Medulla oblongata (tissue), 1 donor: ENCODE results near the gene DNAH2.

Experiments
- DNase-seq: peaks from one replicate; pipeline ENCODE4 v3.0.0-alpha.2; 2015; ENCODE audit errors: extremely low spot score

The DNAH2 gene

DNA sequence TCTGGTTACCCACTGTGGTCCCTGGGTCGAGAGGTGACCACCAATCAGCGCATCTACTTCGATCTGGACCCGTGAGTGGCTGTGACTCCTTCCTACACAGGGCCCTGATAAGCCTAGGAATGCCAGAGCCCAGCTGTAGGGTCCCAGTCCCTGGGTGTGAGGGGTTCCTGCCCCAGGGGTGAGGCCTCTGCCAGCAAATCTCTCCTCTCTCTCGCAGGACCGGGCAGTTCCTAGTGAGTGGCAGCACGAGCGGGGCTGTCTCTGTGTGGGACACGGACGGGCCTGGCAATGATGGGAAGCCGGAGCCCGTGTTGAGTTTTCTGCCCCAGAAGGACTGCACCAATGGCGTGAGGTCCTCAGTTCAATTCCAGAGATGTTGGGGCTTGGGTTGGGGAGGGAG lies 14.8 kb upstream of the DNAH2 start:
- DNase-seq, result no peak

DNA sequence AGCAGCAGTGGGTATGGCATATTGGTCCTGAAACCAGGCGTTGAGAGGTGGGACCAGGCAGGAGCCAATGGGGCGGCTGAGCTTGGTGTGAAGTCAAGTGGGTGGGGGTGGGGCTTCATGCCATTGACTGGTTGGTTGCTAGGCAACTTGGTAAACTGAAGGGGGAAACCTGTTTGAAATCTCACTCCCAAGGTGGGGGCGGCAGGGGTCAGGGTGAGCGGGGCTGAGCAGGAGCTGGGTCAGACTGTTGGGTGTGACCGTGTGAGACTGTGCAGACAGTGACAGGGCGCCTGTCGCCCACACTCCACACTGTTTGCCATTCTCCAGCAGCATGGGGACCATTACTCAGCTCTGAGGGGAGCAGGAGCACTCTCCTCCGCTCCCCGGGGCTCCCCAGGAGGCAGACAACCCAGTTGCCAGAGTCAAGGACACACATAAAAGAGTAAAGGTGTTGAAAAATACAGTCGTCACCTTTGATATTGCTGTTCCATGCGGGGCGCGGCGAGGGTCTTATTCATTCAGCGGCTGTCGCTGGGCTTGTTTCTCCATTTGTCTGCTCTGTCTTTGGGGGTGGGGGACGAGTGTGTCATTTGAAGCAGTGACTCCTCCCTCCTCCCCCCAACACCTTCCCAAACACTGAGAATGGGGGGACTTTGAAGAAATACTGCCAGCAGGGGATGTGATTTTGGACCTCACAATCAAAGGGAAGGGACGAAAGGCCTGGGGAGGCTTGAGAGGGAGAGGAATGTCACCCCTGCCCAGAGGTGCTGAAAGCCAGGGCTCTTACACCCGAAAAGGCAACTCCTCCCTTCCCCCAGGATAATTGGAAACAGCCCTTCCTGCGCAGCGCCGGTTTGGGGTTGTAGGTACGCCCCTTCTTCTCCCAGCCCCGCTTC lies 13.7 kb upstream of the DNAH2 start:
- DNase-seq, result no peak

DNA sequence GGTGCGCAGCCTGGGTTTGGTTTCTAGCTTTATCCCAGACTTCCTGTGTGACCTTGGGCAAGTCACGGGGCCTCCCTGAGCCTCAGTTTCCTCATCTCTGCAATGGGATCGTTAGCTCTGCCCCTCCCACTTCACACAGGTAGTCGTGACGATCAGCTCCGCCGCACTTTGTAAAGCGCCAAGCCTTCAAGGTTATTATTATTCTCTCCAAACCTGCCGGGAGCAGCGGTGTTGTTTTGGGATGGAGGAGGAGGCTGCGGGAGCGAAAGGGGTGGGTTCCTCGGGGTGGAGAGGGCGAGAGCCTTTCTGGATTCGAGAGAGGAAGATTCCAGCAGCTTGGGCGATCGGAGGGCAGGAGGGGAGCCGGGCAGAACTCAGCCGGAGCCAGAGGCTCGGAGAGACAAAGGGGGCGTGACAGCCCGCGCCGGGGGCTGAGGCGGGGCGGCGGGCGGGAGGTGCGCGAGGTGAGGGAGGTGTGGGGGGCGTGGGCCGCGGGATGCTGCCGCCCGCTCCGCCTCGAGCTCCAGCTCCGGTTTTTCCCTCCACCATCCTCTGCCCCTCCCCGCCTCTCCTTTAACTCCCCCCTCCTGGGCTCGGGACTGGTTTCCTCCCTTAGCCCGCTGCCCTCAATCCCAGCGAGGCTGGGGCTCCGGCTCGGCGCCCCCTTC lies 12.8 kb upstream of the DNAH2 start, which contains the start of gene EFNB3:
EFNB3 (plus strand) TSS at position 602 of the 668 bp plus-strand sequence. CDS start 397 bp downstream, outside the sequence.
- no peak for DNase-seq

DNA sequence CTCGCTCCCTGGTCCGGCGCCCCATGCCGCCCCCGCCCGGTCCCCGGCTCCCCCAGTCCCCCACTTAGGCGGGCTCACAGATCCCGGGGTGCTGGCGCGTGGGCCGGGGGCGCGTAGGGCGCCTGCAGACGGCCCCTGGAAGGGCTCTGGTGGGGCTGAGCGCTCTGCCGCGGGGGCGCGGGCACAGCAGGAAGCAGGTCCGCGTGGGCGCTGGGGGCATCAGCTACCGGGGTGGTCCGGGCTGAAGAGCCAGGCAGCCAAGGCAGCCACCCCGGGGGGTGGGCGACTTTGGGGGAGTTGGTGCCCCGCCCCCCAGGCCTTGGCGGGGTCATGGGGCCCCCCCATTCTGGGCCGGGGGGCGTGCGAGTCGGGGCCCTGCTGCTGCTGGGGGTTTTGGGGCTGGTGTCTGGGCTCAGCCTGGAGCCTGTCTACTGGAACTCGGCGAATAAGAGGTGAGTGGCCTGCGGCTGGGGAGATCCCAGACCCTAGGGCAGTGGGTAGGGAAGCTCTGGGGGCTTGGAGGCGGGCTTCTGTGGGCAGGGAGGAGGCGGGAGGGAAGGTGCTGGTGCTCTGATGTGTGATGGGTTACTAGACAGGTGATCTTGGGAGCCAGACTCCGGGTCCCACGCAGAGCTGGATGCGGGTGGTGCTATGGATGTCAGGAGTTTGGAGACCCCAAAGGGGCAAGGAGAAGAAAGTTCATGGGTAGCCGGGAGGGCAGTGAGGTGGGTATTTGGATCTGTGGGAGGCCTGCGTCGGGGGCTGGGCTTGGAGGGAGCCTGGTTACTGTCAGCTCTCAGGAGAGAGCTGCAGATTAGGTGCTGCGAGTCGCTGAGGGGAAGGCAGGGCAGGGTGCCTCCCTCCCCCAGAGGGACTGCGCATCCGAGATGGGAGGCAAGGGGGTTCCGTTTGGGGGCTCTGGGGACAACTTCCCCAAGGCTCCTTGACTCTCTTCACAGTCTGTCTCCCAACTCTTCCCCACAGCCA lies 12.0 kb upstream of the DNAH2 start:
- DNase-seq, result no peak

DNA sequence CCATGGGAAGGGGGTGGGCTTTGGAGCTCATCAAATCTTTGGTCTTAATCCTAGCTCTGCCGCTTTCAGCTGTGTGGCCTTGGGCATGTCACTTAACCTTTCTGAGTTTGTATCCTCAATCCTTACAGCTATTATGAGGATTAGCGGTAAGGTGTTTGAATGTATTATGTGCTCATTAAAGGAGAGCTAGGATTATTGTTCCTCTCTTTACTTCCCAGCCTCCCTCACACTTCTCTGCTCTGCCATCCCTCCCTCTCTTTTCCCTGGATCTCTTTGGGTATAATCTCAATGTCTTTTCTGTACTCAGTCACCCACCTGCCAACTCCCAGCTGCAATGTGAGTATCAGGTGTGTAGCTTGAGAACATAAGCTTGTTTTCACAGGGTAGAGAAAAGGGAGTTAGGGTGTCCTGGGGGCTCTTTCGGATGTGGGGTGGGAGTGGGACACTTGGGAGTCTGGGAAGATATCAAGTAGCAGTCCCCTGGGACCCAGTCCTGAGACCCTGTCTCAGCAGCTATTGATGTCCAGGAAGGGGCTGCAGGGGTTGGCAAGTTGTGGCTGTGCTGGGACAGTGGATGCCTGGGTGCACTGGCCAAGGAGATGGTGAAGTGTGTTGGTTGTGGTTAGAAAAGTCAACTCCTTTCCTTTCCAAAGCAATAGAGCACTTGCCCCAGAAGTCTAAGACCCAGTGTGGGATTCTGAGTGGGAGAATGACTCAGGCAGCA lies 10.8 kb upstream of the DNAH2 start:
- DNase-seq, result no peak

DNA sequence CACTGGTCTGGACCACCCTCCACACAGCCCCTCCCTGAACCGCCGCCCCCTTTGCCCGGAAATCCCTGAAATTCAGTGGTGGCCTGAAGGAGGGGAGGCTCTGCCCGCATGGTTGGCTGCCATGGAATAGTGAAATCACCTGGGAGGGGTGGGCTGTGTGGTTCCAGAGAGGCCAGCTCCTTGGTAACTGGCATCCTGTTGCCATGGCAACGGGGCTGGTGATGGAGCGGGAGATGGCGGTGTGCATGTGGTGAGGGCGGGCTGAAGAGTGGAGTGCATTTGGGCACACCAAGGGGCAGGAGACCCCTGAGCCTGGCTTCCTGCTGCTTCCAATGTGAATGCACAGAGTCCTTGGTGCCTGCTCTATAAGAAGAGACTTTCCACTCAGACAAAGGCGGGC lies 10.1 kb upstream of the DNAH2 start:
- no peak for DNase-seq

DNA sequence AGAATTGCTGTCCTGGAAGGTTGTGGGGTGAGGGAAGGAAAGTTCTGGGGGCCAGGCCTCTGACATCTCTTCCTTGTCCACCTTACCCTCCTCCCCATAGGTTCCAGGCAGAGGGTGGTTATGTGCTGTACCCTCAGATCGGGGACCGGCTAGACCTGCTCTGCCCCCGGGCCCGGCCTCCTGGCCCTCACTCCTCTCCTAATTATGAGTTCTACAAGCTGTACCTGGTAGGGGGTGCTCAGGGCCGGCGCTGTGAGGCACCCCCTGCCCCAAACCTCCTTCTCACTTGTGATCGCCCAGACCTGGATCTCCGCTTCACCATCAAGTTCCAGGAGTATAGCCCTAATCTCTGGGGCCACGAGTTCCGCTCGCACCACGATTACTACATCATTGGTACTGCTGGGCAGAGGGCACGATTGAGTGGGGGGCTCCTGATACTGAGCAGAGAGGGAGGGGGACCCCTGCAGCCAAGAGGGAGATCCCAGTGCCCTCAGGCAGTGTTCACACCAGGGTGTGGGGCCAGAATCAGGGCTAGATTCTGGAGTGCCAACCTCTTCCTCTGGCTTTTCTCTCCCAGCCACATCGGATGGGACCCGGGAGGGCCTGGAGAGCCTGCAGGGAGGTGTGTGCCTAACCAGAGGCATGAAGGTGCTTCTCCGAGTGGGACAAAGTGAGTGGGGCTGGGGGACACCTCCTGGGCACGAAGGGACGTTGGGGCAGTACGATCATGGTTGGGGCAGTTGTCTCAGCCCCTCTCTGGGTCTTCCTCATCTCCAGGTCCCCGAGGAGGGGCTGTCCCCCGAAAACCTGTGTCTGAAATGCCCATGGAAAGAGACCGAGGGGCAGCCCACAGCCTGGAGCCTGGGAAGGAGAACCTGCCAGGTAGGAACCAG lies 9.4 kb upstream of the DNAH2 start:
- no peak for DNase-seq

DNA sequence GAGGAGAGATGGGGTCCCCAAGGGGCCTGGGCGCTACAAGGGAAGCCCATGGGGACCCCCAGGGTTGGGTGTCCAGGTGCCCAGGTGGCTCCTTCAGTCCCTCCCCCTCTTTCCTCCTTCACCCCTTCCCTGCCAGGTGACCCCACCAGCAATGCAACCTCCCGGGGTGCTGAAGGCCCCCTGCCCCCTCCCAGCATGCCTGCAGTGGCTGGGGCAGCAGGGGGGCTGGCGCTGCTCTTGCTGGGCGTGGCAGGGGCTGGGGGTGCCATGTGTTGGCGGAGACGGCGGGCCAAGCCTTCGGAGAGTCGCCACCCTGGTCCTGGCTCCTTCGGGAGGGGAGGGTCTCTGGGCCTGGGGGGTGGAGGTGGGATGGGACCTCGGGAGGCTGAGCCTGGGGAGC lies 8.5 kb upstream of the DNAH2 start:
- no peak for DNase-seq

DNA sequence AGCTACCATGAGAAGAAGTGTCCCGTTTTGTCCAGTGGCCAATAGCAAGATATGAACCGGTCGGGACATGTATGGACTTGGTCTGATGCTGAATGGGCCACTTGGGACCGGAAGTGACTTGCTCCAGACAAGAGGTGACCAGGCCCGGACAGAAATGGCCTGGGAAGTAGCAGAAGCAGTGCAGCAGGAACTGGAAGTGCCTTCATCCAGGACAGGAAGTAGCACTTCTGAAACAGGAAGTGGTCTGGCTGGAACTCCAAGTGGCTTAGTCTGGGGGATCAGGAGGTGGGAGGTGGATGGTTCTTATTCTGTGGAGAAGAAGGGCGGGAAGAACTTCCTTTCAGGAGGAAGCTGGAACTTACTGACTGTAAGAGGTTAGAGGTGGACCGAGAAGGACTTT lies 7.2 kb upstream of the DNAH2 start:
- no peak for DNase-seq

DNA sequence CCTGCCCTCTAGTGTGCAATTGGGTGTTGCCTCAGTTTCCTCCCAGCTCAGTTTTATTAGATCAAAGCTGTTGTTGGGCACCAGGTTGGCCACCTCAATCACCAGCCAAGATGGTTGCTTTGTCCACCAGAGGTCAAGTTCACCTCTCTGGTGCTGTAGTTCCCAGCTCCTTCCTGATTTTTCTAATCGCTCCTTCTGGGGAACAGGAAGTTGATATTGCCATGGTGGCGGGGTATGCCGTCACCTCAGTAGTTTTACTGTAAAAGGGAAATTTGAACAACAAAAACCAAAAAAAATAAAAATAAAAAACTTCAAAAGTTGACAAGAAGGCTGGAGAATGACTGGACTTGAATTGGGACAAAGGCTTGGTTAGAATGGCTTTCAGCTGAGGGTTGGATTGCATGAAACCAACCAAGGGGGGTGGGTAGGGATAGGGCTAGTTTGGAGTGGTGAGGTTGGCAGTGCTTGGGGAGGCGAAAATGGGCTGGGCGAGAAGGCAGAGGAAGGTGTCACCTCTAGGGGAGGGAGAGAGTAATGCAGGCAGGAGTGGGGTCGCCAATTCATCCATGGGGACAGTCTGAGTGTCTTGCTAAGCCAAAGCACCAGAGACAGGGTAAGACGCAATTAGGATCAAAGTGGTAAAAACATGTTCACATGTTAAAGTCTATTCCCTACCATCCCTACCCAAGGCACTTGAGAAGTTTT lies 6.3 kb upstream of the DNAH2 start:
- DNase-seq, result no peak

DNA sequence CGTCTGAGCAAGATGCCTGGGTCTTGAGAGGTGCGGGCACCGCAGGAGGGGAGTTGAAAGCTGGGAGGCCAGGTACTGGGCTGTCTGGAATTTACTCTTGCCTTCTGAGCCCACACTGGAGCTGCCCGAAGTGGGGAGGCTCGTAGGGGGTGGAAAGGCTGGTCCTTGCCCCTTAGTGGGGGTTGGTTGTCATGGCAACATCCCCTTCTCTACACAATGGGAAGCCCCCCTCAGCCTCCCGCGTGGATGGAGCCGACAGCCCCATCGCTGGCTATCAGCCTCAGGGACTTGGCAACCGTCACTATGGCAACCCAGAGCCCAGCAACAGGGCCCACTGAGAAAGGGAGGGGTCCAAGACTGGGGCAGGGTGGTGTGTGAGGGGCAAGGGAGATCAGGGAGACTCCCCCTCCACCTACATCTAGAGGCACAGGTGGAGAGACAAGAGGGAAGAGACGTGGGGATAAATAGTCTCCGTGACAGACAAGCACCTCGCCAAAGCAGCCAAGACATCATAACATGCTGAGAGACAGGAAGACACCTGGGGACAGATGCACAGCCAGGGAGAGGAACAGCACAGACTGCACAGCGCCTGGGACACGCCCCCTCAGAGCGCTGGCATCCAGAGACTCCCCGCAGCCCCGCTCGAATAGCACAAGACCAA lies 5.3 kb upstream of the DNAH2 start:
- DNase-seq, result no peak

DNA sequence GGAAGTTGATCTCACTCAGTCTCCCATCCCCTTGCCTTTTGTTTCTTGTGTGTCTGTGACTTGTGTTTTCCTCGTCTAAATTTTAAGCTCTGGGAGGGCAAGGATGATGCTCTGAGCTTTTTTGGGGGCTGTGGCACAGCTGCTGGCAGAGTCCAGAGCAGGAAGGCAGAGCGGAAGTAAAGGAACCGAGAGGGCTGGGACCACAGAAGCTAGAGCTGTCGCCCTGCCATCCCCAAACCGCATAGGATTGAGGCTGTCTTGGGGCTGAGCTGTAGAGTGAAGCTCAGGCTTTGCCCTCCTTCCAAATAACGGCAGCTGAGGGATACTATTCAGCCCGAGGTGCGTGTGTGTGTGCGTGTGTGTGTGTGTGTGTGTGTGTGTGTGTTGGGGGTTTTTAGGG lies 3.8 kb upstream of the DNAH2 start:
- no peak for DNase-seq

DNA sequence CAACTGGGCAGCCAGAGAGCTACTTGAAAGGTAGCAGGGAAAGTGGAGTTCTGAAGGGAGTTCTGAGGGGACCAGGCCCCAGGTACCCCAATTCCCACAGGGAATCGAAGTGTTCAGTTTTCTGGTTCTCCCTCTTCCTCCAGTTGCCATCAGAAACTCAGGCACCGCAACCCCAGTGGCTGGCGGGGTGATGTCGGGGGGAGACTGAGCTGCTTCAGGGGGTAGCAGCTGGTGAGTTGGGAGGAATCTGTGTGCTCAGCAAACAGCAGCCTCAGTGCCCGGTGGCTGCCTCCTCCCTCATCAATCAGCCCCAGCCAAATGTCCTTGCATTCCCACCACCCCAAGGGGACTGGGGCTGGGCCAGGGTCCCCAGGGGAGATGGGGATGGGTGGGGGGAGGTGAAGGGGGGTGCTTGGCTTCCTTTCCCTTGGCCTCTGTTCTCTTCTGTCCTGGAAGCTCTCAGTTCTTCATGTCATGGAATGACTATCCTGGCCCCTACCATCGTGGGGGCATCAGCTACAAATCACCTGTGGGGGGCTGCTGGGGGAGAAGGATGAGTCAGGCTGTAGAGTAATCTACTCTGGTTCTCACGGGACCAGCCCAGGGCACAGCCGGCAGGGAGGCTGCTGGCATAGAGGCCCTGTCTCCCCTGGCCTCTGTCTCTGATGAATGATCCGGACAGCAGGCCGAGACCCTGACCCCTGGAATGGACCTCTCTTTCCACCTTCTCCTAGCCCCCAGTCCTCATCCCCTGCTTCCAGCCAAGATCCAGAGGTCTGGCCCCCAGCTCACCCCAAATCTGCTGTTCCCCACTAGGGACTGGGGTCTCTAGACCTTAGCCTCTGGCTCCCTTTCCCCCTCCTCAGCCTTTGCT lies 2.6 kb upstream of the DNAH2 start:
- DNase-seq, result no peak

DNA sequence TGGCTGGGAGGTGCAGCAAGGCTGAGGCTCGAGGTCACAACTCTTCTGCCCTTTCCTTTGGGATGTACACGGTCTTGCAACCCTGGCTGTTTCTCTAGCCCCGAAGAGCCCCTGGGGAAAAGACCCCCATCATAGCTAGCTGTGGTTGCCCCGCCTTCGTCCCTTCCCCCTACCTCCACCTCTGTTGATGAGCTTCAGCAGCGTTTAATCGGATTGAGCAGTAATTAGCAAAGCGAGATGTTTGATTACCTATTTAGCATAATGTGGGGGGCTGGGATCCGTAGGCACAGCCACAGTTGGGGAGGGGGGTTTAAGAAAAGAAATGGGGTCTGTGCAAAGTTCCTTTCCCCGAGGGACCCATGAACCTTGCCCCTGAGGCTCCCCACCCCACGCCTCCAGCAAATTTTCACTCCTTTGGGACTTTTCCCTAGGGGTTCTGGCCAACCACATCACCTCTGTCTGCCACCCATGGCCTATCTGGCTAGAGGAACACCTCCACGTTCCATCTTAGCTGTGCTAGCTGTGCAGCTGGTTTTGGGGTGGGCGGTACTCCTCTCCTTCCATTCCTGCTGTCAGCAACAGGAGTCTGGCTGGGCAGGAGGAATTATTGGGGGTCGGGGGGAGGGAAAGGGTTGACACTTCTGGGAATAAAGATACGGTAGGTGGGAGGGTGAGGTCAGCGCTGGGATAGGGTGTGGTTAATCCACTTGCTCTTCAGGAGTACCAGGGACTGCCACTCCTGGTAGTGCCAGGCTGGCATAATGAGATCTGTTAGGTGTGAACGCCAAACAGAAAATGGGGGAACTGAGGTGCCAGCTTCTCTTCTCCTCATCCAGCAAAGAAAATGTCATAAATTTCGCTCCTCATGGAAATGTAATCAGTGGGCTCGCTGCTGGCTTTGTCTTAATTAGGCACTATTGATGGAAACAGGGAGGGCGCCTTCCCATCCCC lies 1.3 kb upstream of the DNAH2 start:
- DNase-seq, result no peak

DNA sequence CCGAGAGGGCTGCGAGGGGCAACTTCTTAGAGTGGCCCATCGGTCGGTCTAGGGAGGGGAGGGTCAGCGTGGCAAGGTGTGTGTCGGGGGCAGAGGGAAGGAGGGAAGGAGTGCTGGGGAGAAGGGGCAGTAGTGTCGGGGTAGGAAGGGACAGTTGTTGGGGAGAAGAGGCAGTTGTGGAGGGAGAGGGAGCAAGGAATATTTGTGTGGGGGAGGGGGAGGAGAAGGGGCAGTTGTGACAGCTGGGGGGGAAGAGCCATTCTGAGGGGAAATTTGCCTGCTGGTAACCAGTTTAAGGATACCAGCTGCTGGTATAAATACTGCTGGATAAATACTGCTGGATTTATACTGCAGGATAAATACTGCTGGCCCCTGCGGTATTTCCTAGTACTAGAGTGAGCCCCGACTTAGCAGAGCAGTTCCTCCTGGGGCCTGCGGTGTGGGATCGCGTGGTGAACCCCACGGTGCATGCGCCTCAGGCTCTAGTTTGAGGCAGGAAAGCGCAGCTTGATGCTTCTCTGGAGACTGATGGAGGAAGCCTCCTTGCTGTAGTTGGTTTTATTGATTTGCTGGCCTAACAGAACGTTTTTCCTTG lies 309 bp downstream of the DNAH2 start:
- peak; percentile 35 for DNase-seq

DNA sequence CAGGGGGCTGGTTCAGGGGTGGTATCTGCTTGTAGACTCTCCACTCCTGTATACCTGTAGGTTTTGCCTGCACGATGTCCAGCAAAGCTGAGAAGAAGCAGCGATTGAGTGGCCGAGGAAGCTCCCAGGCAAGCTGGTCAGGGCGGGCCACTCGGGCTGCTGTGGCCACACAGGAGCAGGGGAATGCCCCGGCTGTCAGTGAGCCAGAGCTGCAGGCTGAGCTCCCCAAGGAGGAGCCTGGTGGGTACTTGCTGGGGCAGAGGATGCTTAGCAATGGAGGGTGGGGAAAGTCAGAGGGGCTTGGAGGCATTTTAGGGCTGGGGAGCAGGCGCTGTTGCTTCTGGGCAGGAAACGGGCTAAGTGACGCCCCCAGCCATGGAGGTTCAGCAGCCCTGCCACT lies 2.1 kb downstream of the DNAH2 start:
- no peak for DNase-seq

DNA sequence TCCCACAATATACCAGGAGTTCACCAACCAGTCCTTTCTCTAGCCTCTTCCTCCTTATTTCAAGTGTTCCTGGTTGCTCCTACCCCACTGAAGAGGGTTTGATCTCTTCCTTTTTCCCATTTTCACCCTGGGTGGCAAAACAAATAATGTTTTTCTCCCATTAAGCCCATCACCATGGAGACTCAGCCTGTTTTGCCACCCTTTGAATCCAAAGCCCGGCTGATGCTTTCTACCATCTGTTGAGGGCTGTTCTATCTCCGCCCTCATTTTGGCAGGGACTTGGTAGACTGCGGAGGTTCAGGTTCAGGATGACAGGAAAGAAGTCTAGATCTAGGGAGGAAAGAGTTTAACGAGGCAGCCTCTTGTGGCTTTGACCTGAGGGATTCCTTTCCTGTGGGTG lies 2.6 kb downstream of the DNAH2 start:
- DNase-seq, result no peak
